ENCODE data around the gene SPRN.

- TF ChIP-seq CTCF (IDR thresholded peaks at IDR 0.05; ENCODE audit: insufficient read depth, low read length, poor library complexity, severe bottlenecking): no peak
- no peak for TF ChIP-seq EZH2phosphoT487 (conservative IDR thresholded peaks at IDR 0.05; ENCODE audit: low read length)
Observed at GRCh38 chr10:133391249-133391635, 33.2 kb downstream of the SPRN start.

All from SU-DHL-6 (cell line).